SK-N-SH (cell line): Measurements from ENCODE around the gene SCARB2.
A peak's percentile ranks its signal among the peaks of the same experiment; 100 is the strongest.

Experiments used
- EZH2phosphoT487 ChIP-seq: fragments of 200-600 bp; sonication (generic); IDR thresholded peaks from 2 replicates; pipeline ENCODE4 v1.6.1; 2017; ENCODE audit warnings: low read depth, mixed run types, mild to moderate bottlenecking, antibody characterized with exemption, moderate library complexity, borderline replicate concordance
- FOXJ3 ChIP-seq: sonication (generic); formaldehyde crosslinking; IDR thresholded peaks from 2 replicates; pipeline ENCODE4 v1.5.1; 2020; ENCODE audit warnings: mild to moderate bottlenecking, missing genetic modification reagents
- FOXM1 ChIP-seq: IDR thresholded peaks from 2 replicates; pipeline ENCODE4 v1.4.0; 2012; ENCODE audit warnings: low read depth, mild to moderate bottlenecking
- NFIC ChIP-seq: IDR thresholded peaks from 2 replicates; pipeline ENCODE4 v1.4.0; 2012; ENCODE audit warnings: borderline replicate concordance
- POLR2AphosphoS5 ChIP-seq: IDR thresholded peaks from 2 replicates; pipeline ENCODE4 v1.6.1; 2012; ENCODE audit warnings: low read depth, low read length
- TAF1 ChIP-seq: IDR thresholded peaks from 2 replicates; pipeline ENCODE4 v1.6.1; 2012; ENCODE audit warnings: low read depth, mild to moderate bottlenecking, low read length, moderate library complexity, borderline replicate concordance
- TEAD4 ChIP-seq: IDR thresholded peaks from 2 replicates; pipeline ENCODE4 v1.4.0; 2012; ENCODE audit warnings: mild to moderate bottlenecking, borderline replicate concordance; ENCODE audit not compliant: insufficient read depth
- TF ChIP-seq, protein P1 (sequence below): fragments of 200-600 bp; sonication (generic); IDR thresholded peaks from 2 replicates; pipeline ENCODE4 v1.6.1; 2017; ENCODE audit warnings: antibody characterized with exemption, mild to moderate bottlenecking, moderate library complexity
- TF ChIP-seq, protein P2 (sequence below): IDR thresholded peaks from 2 replicates; pipeline ENCODE4 v1.4.0; 2012; ENCODE audit warnings: low read depth
- TF ChIP-seq, protein P3 (sequence below): IDR thresholded peaks from 2 replicates; pipeline ENCODE4 v1.4.0; 2012; ENCODE audit warnings: low read depth, borderline replicate concordance
- TF ChIP-seq, protein P4 (sequence below): IDR thresholded peaks from 2 replicates; pipeline ENCODE4; 2012
- TF ChIP-seq, protein P5 (sequence below): IDR thresholded peaks from 2 replicates; pipeline ENCODE4 v1.6.1; 2012; ENCODE audit warnings: mild to moderate bottlenecking, low read depth, low read length, moderate library complexity
- TF ChIP-seq, protein P6 (sequence below): IDR thresholded peaks from 2 replicates; pipeline ENCODE4 v1.4.0; 2012; ENCODE audit warnings: low read depth, borderline replicate concordance

DNA sequence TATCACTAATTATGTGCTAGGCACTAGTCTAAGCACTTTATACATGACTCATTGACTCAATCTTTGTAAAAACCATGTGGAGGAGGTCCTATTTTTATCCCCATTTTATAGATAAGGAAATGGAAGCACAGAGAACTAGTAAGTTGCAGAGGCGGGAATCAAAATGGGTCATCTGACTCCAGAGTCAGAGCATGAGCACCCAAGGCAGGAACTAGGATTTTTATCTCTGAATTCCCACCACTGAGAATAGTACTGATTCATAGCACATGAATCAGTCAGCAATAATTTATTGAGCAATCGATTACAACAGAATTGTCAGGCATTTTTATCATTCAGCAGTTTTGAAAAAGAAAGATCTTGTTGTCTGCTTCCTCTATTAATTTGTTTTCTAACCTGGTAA is 19.3 kb downstream of the SCARB2 start:
- TF ChIP-seq, protein P1, sequence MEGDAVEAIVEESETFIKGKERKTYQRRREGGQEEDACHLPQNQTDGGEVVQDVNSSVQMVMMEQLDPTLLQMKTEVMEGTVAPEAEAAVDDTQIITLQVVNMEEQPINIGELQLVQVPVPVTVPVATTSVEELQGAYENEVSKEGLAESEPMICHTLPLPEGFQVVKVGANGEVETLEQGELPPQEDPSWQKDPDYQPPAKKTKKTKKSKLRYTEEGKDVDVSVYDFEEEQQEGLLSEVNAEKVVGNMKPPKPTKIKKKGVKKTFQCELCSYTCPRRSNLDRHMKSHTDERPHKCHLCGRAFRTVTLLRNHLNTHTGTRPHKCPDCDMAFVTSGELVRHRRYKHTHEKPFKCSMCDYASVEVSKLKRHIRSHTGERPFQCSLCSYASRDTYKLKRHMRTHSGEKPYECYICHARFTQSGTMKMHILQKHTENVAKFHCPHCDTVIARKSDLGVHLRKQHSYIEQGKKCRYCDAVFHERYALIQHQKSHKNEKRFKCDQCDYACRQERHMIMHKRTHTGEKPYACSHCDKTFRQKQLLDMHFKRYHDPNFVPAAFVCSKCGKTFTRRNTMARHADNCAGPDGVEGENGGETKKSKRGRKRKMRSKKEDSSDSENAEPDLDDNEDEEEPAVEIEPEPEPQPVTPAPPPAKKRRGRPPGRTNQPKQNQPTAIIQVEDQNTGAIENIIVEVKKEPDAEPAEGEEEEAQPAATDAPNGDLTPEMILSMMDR, result no peak
- TF ChIP-seq, protein P2, sequence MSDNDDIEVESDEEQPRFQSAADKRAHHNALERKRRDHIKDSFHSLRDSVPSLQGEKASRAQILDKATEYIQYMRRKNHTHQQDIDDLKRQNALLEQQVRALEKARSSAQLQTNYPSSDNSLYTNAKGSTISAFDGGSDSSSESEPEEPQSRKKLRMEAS, result 0 out of 2 replicates have a peak, but pooled peaks have one; percentile 29
- TF ChIP-seq, protein P3, sequence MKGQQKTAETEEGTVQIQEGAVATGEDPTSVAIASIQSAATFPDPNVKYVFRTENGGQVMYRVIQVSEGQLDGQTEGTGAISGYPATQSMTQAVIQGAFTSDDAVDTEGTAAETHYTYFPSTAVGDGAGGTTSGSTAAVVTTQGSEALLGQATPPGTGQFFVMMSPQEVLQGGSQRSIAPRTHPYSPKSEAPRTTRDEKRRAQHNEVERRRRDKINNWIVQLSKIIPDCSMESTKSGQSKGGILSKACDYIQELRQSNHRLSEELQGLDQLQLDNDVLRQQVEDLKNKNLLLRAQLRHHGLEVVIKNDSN, result peak; percentile 60; the same call in 1 of the 2 replicates
- TF ChIP-seq, protein P4, sequence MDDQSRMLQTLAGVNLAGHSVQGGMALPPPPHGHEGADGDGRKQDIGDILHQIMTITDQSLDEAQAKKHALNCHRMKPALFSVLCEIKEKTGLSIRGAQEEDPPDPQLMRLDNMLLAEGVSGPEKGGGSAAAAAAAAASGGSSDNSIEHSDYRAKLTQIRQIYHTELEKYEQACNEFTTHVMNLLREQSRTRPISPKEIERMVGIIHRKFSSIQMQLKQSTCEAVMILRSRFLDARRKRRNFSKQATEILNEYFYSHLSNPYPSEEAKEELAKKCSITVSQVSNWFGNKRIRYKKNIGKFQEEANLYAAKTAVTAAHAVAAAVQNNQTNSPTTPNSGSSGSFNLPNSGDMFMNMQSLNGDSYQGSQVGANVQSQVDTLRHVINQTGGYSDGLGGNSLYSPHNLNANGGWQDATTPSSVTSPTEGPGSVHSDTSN, result peak; percentile 86
- TF ChIP-seq, protein P5, sequence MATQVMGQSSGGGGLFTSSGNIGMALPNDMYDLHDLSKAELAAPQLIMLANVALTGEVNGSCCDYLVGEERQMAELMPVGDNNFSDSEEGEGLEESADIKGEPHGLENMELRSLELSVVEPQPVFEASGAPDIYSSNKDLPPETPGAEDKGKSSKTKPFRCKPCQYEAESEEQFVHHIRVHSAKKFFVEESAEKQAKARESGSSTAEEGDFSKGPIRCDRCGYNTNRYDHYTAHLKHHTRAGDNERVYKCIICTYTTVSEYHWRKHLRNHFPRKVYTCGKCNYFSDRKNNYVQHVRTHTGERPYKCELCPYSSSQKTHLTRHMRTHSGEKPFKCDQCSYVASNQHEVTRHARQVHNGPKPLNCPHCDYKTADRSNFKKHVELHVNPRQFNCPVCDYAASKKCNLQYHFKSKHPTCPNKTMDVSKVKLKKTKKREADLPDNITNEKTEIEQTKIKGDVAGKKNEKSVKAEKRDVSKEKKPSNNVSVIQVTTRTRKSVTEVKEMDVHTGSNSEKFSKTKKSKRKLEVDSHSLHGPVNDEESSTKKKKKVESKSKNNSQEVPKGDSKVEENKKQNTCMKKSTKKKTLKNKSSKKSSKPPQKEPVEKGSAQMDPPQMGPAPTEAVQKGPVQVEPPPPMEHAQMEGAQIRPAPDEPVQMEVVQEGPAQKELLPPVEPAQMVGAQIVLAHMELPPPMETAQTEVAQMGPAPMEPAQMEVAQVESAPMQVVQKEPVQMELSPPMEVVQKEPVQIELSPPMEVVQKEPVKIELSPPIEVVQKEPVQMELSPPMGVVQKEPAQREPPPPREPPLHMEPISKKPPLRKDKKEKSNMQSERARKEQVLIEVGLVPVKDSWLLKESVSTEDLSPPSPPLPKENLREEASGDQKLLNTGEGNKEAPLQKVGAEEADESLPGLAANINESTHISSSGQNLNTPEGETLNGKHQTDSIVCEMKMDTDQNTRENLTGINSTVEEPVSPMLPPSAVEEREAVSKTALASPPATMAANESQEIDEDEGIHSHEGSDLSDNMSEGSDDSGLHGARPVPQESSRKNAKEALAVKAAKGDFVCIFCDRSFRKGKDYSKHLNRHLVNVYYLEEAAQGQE, result no peak
- TF ChIP-seq TAF1 (no peak), POLR2AphosphoS5 (peak; percentile 23; the same call in 1 of the 2 replicates), EZH2phosphoT487 (no peak), FOXM1 (no peak), NFIC (0 out of 2 replicates have a peak, but pooled peaks have one; percentile 6), FOXJ3 (CRISPR knock-in tag) (no peak), TEAD4 (peak; percentile 58; the same call in 1 of the 2 replicates)
- TF ChIP-seq, protein P6, sequence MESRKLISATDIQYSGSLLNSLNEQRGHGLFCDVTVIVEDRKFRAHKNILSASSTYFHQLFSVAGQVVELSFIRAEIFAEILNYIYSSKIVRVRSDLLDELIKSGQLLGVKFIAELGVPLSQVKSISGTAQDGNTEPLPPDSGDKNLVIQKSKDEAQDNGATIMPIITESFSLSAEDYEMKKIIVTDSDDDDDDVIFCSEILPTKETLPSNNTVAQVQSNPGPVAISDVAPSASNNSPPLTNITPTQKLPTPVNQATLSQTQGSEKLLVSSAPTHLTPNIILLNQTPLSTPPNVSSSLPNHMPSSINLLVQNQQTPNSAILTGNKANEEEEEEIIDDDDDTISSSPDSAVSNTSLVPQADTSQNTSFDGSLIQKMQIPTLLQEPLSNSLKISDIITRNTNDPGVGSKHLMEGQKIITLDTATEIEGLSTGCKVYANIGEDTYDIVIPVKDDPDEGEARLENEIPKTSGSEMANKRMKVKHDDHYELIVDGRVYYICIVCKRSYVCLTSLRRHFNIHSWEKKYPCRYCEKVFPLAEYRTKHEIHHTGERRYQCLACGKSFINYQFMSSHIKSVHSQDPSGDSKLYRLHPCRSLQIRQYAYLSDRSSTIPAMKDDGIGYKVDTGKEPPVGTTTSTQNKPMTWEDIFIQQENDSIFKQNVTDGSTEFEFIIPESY, result no peak
